GM19467 (cell line): ENCODE data around the gene ITIH3.
A peak's percentile ranks its signal among the peaks of the same experiment; 100 is the strongest.
"Not testable (repeated sequence)": the region's sequence is repeated elsewhere in the genome, so short reads cannot be mapped to it uniquely, and the experiment has no call there.

Experiments used
- ATAC-seq: cut with Tn5 transposase; IDR thresholded peaks from one replicate; pipeline ENCODE4 v1.9.1; 2021; ENCODE audit warnings: mild to moderate bottlenecking, moderate library complexity; ENCODE audit not compliant: unreplicated experiment

Gene ITIH3, protein sequence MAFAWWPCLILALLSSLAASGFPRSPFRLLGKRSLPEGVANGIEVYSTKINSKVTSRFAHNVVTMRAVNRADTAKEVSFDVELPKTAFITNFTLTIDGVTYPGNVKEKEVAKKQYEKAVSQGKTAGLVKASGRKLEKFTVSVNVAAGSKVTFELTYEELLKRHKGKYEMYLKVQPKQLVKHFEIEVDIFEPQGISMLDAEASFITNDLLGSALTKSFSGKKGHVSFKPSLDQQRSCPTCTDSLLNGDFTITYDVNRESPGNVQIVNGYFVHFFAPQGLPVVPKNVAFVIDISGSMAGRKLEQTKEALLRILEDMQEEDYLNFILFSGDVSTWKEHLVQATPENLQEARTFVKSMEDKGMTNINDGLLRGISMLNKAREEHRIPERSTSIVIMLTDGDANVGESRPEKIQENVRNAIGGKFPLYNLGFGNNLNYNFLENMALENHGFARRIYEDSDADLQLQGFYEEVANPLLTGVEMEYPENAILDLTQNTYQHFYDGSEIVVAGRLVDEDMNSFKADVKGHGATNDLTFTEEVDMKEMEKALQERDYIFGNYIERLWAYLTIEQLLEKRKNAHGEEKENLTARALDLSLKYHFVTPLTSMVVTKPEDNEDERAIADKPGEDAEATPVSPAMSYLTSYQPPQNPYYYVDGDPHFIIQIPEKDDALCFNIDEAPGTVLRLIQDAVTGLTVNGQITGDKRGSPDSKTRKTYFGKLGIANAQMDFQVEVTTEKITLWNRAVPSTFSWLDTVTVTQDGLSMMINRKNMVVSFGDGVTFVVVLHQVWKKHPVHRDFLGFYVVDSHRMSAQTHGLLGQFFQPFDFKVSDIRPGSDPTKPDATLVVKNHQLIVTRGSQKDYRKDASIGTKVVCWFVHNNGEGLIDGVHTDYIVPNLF

GRCh38 chr3:52794612-52795099 lies at the start of gene ITIH3:
Gene ITIH3 (plus strand): TSS chr3:52794796. CDS start chr3:52794804, 8 bp downstream.
- ATAC-seq = no peak

- ATAC-seq = no peak
Observed at GRCh38 chr3:52752045-52752660, 42.4 kb upstream of the ITIH3 start.

GRCh38 chr3:52754373-52754772 lies 40.2 kb upstream of the ITIH3 start:
- ATAC-seq = no peak

DNA sequence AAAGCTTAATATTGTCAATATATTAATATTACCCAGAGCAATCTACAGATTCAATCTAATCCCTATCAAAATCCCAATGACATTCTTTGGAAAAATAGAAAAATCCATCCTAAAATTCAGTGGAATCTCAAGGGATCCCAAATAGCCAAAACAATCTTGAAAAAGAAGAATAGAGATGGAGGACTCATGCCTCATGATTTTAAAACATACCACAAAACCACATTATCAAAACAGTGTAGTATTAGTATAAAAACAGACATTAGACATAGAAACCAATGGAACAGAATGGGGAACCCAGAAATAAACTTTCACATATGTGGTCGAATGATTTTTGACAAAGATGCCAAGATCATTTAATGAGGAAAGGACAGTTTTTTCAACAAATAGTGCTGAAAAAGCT lies 38.5 kb upstream of the ITIH3 start:
- ATAC-seq = no peak

DNA sequence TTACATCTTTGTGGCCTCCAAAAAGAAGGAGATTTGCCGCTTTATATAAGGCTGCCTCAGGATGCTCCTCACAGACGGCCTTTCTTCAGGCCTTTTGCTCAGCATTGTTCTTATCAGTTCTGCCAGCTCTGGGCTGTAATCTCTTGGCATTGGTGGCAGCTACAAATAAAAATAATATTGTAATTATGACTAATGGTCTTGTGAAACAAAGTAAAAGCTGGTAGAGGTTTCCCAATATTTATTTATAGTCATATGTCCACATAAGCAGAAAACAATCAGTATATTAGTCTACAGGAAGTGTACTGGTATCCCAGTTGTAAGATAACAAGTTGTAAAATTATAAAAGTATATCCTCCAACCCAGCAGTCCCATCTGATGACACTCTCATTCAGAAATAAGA lies 31.1 kb upstream of the ITIH3 start:
- ATAC-seq = no peak

DNA sequence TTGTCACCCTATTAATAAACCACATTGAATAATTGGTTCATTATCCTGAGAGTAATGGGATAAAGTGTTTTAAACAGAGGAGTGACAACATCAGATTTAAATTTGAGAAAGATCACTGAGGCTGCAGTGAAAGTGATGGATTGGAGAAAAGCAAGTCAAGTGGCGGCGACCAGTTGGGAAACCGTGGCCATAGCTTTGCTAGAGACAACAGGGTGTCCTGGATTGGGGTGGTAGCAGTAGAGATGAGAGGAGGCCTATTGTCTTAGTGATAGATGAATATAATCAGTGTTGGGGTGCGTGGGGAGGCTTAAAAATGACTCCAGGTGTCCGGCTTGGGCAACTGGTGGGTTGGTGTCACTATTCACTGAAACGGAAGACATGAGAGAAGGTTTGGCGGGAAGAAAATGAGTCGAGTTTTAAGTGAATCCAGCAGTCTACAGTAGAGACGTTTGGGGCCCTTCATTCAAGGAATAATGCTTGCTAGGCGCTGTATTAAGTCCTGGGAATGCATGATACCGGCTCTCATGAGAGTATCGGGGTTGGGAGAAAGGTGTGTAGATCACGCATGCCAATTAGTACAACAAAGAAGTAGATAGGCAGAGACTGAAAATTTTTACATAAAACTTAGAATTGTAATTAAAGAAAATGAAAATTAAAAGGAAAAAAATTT lies 24.7 kb upstream of the ITIH3 start:
- ATAC-seq = no peak

DNA sequence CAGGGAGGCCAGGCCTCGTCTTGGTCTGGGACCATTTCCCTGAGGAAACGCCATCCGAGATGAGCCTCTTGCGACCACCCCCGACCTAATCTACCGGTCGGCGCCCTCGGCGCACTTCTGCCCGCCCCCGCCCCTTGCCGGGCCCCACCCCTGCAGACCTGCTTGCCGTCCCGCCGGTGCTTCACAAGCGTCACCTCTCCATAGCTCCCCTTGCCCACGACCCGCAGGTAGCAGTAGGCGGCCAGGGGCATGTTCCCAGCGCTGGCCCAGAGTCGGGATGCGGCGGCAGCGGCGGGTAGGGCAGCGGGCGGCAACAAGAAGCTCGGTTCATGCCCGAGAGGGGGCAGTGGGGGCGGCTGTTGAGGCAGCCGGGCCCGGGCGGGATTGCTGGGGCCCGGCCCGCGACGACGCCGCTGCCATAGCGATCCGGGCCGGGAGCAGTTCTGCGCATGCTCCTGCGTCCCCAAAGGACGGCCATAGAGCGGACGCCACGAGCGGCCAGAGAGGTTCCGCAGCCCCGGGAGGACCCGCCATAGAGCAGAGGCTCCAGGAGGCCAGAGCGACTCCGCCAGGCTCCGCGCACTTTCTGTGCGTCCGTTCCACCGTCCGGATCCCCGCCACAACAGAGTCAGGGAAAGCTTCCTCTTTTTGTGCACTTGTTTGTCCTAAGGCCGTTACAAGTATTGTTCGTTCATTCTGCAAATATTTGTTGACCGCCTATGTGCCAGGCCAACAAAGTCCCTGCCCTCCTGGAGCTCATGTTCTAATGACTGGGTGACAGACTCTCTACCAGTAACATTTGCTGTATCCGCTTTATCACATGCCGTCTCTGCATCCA lies 23.9 kb upstream of the ITIH3 start, which contains the start of gene NEK4:
TSS of gene NEK4 (minus strand) at position 445 of the 838 bp plus-strand sequence. CDS start at position 251, 194 bp downstream.
- peak; percentile 92 for ATAC-seq

GRCh38 chr3:52771334-52771681 lies 23.3 kb upstream of the ITIH3 start:
- ATAC-seq = no peak

GRCh38 chr3:52771702-52772101 lies 22.9 kb upstream of the ITIH3 start:
- ATAC-seq = no peak

DNA sequence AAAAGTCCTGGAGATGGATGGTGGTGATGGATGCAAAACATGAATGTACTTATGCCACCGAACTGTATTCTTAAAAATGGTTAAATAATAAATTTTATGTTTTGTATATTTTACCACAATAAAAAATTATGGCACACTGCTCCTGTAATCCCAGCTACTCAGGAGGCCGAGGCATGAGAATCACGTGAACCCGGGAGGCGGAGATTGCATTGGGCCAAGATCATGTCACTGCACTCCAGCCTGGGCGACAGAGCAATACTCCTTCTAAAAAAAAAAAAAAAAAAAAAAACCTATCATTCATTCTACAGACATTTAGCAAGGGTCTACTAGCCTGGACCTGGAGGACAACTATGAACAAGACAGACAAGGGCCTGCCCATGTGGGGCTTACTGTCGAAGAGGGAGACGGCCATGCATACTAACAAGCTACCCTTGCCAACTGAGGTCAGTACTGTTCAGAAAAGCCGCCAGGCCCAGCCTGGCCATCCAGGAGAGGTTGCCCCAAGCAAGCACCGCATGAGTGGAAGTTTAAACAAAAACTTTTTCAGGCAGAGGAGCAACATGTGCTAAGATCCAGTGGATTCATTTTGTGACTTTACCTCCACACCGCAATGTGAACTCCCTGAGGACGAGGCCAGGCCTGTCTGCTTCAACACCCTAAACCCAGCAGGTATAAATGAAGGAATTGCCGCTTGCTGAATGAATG lies 21.1 kb upstream of the ITIH3 start:
- no peak for ATAC-seq

DNA sequence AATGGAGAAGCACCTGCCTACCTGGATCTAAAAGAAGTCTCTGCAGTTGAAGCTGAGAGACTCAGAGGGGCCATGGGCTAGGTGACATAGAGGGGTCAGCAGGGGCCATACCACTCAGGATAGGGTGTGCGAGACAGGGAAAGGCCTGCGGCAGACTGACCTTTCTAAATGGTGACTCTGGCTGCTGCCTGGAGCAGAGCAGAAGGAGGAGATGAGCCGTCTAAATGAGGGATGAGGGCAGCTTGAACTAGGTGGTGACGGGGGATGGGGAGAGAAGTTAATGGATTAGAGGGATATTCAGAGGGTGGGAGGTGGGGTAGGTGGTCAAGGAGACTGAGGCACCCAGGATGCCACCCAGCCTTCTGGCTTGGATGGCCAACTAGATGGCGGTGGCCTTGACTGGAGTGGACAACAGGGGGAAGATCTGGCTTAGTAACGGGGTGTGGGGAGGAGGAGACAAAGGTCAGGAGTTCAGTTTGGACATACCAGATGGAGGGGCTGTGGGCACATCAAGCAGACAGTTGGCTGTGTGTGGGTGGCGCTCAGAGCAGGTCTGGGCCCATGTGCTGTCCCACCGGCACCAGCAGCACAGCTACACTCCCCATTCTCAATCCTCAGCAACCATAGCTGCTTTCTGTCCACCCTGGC lies 20.4 kb upstream of the ITIH3 start:
- ATAC-seq = no peak

- ATAC-seq = no peak
Observed at GRCh38 chr3:52774901-52775864, 19.4 kb upstream of the ITIH3 start.

DNA sequence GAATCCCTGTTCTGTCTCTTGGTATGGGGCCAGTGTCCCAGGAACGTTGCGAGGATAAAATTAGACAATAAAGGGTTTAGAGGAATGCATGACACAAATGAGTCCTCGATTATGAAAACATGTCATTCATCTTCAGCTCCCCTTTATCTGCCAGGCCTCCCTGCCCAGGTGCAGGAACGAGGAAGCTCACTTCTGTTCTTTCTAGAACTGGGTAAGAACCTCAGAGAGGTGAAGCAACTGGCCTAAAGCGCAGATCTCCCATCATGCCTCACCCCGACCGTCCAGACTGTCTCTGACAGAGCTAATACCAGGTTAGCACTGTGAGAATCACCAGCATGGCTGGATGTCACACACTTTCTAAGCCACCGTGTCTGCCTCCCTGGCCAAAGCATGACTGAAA lies 18.7 kb upstream of the ITIH3 start:
- ATAC-seq = no peak

GRCh38 chr3:52776486-52776885 lies 18.1 kb upstream of the ITIH3 start:
- not testable (repeated sequence) for ATAC-seq

DNA sequence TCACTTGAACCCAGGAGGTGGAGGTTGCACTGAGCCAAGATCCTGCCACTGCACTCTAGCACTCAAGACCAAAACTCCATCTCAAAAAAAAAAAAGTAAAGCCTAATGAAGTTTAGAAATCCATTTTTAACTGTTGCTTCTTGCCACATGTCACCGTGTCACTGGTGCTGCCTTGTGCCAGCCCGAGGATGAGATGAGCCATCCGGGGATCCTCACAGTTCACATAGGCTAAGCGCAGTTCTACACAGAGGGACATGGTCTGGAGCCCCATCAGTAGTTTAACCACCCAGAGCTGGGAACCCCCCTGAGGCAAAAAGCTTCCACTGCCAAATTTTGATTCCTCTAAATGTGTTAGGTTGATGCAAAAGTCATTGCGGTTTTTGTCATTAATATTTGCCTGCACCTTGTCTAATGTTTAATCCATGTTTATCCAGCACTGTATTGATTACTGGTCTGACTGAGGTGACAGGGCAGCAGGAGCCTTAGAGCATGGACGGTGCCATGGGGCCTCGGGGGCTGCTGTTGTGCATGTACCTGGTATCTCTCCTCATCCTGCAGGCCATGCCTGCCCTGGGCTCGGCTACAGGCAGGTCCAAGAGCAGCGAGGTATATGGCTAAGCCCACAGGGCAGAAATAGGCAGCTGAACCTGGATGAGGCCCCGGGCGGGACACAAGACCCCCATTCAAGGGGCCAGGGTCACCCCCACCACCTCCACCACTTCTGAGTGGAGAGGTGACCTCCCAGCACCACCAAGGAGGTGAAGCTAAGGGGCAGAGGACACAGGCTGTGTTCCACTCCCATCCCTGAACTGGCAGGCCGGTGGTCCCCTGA lies 17.3 kb upstream of the ITIH3 start, which contains the start of gene ITIH1:
TSS of gene ITIH1 (plus strand) at position 473 of the 832 bp plus-strand sequence. CDS start at position 490, 17 bp downstream.
- no peak for ATAC-seq

DNA sequence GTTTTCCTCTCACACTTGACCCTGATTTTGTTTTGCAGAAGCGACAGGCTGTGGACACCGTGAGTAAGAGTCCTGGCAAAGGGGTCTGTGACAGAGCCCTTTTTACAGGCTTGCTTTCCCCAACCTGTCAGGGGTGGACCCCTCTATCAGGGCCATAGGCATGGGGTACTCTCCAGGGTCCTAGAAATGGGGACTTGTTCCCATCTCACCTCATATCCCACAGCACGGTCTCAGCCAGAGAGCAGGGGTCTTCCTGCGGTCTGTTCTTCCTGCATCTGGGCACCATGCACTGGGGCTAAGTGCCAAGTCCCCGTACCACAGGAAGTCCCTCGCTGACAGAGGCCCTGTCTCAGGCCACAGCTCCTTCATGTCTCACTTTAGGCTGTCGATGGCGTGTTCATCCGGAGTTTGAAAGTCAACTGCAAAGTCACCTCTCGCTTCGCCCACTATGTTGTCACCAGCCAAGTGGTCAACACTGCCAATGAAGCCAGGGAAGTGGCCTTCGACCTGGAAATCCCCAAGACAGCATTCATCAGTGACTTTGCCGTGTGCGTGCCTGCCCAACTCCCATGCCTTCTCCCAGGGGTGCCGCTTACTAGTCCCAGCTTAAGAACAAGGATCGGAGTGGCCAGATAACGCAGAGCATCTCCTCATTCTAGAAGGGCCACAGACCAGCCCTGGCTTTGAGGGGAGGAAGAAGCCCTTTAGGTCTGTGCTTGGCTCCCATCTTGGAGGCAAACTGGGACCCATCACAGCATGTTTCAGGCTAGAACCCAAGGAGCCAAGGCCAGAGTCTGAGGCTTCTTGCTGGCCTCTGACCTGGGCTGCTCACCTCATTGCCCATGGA lies 16.4 kb upstream of the ITIH3 start:
- no peak for ATAC-seq
